Activated B cell treated with CpG ODN at 0.5 μM for 24 hours (primary cell): Measurements from ENCODE around the gene PPIL6. TPM values are rescaled to one million over a fixed set of nuclear protein-coding genes. Genes with fewer than 3 reads are reported as not detected.

Source experiments
- ATAC-seq: fragments of 200-7000 bp; cut with Tn5 transposase; one replicate; pipeline ENCODE4 v1.10.0; 2021; ENCODE audit warnings: low read depth, mild to moderate bottlenecking, moderate library complexity
- CTCF ChIA-PET: fragments of 350-600 bp; sonication (Branson Sonifier 250); formaldehyde crosslinking; loops from one replicate; lab custom pipeline; 2021; ENCODE audit warnings: antibody characterized with exemption; lab: Charles Lee
- POLR2A ChIA-PET: fragments of 350-600 bp; sonication (Branson Sonifier 250); formaldehyde crosslinking; loops from one replicate; lab custom pipeline; 2021; ENCODE audit warnings: antibody characterized with exemption; lab: Charles Lee
- DNase-seq: peaks from one replicate; pipeline ENCODE4 v3.0.0; 2022
- H3K27ac Mint-ChIP-seq: one replicate; pipeline ENCODE4 v1.8.0; 2020; ENCODE audit warnings: mixed read lengths
- H3K27me3 Mint-ChIP-seq: one replicate; pipeline ENCODE4 v1.8.0; 2021; ENCODE audit warnings: mixed read lengths
- H3K36me3 Mint-ChIP-seq: one replicate; pipeline ENCODE4 v1.8.0; 2021; ENCODE audit warnings: low read depth, mixed read lengths
- H3K4me1 Mint-ChIP-seq: one replicate; pipeline ENCODE4 v1.8.0; 2021; ENCODE audit warnings: mixed read lengths
- H3K4me3 Mint-ChIP-seq: one replicate; pipeline ENCODE4 v1.8.0; 2020; ENCODE audit warnings: mild to moderate bottlenecking, mixed read lengths
- H3K9me3 Mint-ChIP-seq: one replicate; pipeline ENCODE4 v1.8.0; 2020; ENCODE audit warnings: mixed read lengths
- CTCF ChIP-seq: fragments of 200-600 bp; IDR thresholded peaks from one replicate; pipeline ENCODE4 v1.8.0; 2022; ENCODE audit warnings: antibody characterized with exemption, mild to moderate bottlenecking
- intact Hi-C: fragments of 100-400 bp; cut with micrococcal nuclease; formaldehyde crosslinking; loops from one replicate; pipeline ENCODE4 v1.15.1; 2024
- total RNA-seq: library from RNA; stranded (reverse); gene quantifications from 2 replicates; pipeline ENCODE4 v1.2.3, GENCODE V29; 2022

PPIL6 gene
- total RNA-seq, 1 donor from 2014 or later, result 0.91 TPM

GRCh38 chr6:109451376-109451775 is 10.9 kb upstream of the PPIL6 start:
- H3K9me3 Mint-ChIP-seq, result no peaks in the 10 kb centered on the region
- H3K4me1 Mint-ChIP-seq, result peaks cover 74% of the 10 kb centered on the region
- no peak for ATAC-seq
- CTCF ChIA-PET, result interaction anchor here (4.4 kb wide), 1 partner anchor 10 kb away, joined by 31 read pairs; the partner anchor contains the start of genes PPIL6 and SMPD2
- TF ChIP-seq CTCF, result no peak
- POLR2A ChIA-PET, result interaction anchor here (2.0 to 6.9 kb wide), 2 partner anchors 9 to 68 kb away, joined by 8 to 154 read pairs; partner anchors contain the start of genes CD164, PPIL6 and SMPD2
- no peak for DNase-seq
- peaks cover 54% of the 10 kb centered on the region for H3K36me3 Mint-ChIP-seq
- no peak overlapping the region for H3K27ac Mint-ChIP-seq
- no peaks in the 10 kb centered on the region for H3K27me3 Mint-ChIP-seq
- intact Hi-C loops, result loop anchor here (10.0 kb wide), 1 partner anchor 1953 kb away; no protein-coding TSS in a partner anchor
- H3K4me3 Mint-ChIP-seq, result no peak overlapping the region

GRCh38 chr6:109450801-109451200 is 10.4 kb upstream of the PPIL6 start:
- H3K27ac Mint-ChIP-seq, result peak overlapping the region; percentile 32
- DNase-seq (no peak), ATAC-seq (no peak)
- intact Hi-C loops, result loop anchor here (1.0 to 10.0 kb wide), 2 partner anchors 10 to 1954 kb away; no protein-coding TSS in a partner anchor
- peaks cover 59% of the 10 kb centered on the region for H3K36me3 Mint-ChIP-seq
- no peak for TF ChIP-seq CTCF
- ChIA-PET CTCF (interaction anchor here (1.2 to 4.4 kb wide), 2 partner anchors 9 to 66 kb away, joined by 6 to 31 read pairs; partner anchors contain the start of genes PPIL6 and SMPD2), POLR2A (interaction anchor here (1.5 to 2.0 kb wide), 3 partner anchors 7 to 68 kb away, joined by 3 to 15 read pairs (median 8); partner anchors contain the start of genes CD164, PPIL6 and SMPD2)
- no peaks in the 10 kb centered on the region for H3K9me3 Mint-ChIP-seq
- H3K4me3 Mint-ChIP-seq, result peak overlapping the region; percentile 4
- H3K4me1 Mint-ChIP-seq, result peaks cover 73% of the 10 kb centered on the region
- no peaks in the 10 kb centered on the region for H3K27me3 Mint-ChIP-seq

GRCh38 chr6:109449795-109450673 is 9.6 kb upstream of the PPIL6 start:
- CTCF ChIA-PET, result interaction anchor here (1.2 kb wide), 1 partner anchor 66 kb away, joined by 6 read pairs; no protein-coding TSS in a partner anchor
- H3K27ac Mint-ChIP-seq, result peak overlapping the region; percentile 80
- no peak for TF ChIP-seq CTCF
- POLR2A ChIA-PET, result interaction anchor here (0.7 to 2.0 kb wide), 4 partner anchors 8 to 355 kb away, joined by 3 to 15 read pairs (median 6); partner anchors contain the start of genes CD164, CEP57L1, PPIL6 and SMPD2
- intact Hi-C loops, result loop anchor here (1.0 to 10.0 kb wide), 2 partner anchors 9 to 1955 kb away; no protein-coding TSS in a partner anchor
- peak overlapping the region; percentile 53 for H3K4me3 Mint-ChIP-seq
- ATAC-seq (peak; percentile 29), DNase-seq (no peak)
- no peaks in the 10 kb centered on the region for H3K9me3 Mint-ChIP-seq
- H3K27me3 Mint-ChIP-seq, result no peaks in the 10 kb centered on the region
- H3K36me3 Mint-ChIP-seq, result peaks cover 63% of the 10 kb centered on the region
- H3K4me1 Mint-ChIP-seq, result peaks cover 75% of the 10 kb centered on the region

DNA sequence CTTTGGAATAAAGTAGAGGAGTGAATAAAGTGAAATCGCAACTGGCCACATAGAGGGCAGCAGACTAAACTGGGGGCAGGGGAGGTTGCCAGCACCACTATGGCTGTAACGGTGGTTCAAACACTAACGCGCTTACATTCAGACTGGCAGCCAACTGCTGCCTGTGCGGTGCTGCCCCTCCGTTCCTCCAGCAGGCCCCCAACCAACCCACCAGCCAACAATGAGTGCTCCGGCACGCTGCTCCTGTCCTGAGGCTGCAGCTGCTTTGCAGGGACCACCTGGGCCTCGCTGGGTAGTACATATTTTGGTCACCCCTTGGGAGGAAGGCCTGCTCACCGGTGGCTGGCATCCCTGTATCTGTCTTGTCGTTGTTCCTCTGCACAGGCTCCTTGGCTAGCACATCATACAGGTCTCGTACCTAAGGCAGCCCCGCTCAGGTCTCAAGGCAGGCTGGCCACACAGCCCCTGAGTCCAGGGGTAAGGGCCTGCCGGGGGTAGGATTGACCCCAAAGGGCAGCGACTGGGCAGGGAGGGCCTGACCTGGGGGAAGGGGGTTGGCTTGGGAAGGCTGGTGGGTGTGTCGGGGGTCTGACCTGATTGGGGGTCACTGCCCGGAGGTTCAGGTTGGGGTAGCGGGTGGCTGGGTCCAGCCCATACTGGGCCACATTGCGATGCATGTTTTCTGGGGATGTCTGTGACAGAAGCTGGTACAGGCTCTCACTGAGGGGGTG is 8.8 kb upstream of the PPIL6 start:
- POLR2A ChIA-PET, result interaction anchor here (0.6 to 2.0 kb wide), 5 partner anchors 8 to 66 kb away, joined by 3 to 15 read pairs (median 5); partner anchors contain the start of genes CD164, PPIL6 and SMPD2
- Mint-ChIP-seq H3K27me3 (no peaks in the 10 kb centered on the region), H3K36me3 (peaks cover 68% of the 10 kb centered on the region), H3K4me1 (peaks cover 70% of the 10 kb centered on the region), H3K9me3 (no peaks in the 10 kb centered on the region), H3K4me3 (peak overlapping the region; percentile 53), H3K27ac (peak overlapping the region; percentile 80)
- intact Hi-C loops, result no loop called here
- DNase-seq, result no peak
- CTCF ChIA-PET, result interaction anchor here (1.0 kb wide), 1 partner anchor 72 kb away, joined by 4 read pairs; no protein-coding TSS in a partner anchor
- no peak for ATAC-seq
- TF ChIP-seq CTCF, result no peak
